Fibroblast of the conjunctiva (primary cell): Measurements from ENCODE around the gene REEP6.

ENCODE experiments used
- DNase-seq: peaks from one replicate; pipeline ENCODE4 v3.0.0-alpha.2; 2010; ENCODE audit warnings: low read depth

REEP6 gene

DNA sequence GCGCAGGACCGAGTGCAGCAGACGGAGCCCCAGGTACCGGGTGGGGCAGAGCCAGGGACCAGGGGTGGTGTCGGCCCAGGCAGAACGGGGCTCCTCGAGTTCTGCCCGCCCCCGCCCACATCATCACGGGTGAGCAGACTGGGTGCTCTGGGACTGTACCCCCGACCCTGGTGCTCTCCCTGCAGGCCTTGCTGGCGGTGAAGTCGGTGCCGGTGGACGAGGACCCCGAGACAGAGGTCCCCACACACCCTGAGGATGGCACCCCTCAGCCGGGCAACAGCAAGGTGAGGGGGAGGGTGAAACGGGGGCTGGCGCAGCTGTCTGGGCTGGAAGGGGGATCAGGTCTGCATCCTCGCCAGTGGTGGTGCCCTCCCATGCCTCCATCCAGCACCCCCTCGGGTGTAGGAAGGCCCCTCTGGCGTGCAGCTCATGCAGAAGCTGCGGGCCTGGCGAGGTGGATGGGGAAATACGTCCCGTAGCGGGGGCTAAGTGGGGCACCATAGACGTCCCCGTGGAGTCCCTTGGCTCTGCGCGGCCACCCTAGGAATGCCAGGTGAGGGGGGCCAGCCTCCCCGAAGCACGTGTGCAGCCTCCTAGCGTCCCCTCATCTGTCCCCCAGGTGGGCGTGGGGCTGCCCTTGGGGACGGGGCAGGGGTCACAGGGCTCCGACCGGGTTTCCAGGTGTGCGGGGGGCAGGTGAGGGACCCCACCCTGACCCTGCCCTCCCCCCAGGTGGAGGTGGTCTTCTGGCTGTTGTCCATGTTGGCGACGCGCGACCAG lies 34.7 kb upstream of the REEP6 start:
- no peak for DNase-seq

GRCh38 chr19:1457031-1457739 lies 33.8 kb upstream of the REEP6 start:
- no peak for DNase-seq

DNA sequence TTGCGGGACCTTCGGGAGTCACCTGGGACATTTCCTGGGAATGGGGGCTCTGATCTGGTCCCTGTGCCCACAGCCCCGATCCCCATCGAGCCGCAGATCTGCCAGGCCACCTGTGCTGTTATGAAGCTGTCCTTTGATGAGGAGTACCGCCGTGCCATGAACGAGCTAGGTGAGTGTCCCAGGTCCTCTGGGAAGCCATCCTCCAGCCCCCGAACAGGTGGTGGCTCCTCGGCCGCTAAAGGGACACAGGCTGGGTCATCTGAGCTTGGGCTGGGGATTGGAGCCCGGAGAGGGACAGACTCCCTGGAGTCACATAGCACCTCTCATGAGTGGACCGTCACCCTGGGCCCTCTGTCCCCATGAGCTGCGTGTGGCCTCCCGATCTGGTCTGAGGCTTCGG lies 33.1 kb upstream of the REEP6 start:
- DNase-seq: no peak

DNA sequence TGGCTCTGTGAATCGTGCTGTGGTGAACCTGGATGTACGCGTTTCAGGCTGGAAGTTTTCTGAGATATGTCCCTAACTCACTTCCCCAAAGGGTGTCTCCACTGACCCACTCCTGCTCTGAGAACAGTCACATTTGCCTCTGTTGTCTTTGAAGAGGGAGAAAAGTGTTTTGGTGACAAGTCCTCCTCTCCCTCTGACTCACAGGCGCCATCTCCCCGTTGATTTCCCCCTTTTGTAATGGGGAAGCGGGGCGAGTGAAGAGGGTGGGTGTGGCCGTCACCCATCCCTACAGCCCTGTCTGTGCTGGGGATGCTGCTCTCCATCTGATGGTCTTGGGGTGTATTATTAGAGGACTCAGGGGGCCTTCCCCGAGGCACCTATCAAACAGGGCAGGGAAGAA lies 31.5 kb upstream of the REEP6 start:
- DNase-seq: no peak

DNA sequence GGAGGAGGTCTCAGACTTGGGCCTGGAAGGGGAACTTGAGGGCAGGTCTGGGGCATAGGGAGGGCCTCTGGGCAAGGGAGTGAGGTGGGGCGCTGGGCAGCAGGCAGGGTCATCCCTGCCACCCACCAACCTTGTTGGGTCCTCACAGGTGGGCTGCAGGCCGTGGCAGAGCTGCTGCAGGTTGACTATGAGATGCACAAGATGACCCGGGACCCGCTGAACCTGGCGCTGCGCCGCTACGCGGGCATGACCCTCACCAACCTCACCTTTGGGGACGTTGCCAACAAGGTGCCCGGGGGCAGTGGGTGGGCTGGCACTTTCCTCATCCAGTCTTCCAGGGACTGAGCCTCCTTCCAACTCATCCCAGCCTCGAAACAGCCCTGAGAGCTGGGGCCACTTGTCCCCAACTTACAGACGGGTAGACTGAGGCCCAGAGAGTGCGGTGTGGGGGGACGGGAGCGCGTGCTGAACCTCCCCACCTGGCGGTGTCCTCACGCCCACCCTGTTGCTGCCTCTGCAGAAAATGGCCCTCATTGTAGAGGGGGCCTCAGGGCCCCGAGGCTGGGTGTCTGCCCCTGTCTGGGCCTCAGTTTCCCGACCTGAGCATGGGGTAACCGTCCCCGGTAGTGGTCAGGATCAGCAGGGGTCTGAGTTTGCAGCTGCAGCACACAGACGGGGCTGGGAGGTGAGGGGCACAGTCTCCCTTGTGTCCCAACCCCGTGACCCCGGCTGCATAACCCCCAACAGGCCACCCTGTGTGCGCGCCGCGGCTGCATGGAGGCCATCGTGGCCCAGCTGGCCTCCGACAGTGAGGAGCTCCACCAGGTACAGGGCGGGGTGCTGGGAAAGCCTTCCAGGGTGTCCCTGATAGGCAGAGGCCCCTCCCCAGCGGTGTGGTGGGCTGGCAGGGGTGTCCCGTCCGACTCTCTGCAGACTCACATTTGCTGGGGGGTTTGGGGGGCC lies 30.7 kb upstream of the REEP6 start:
- DNase-seq: no peak

GRCh38 chr19:1461862-1462261 lies 29.1 kb upstream of the REEP6 start:
- DNase-seq: no peak

GRCh38 chr19:1465191-1466016 lies 25.6 kb upstream of the REEP6 start:
- DNase-seq: no peak

GRCh38 chr19:1466018-1466460 lies 24.9 kb upstream of the REEP6 start:
- no peak for DNase-seq

DNA sequence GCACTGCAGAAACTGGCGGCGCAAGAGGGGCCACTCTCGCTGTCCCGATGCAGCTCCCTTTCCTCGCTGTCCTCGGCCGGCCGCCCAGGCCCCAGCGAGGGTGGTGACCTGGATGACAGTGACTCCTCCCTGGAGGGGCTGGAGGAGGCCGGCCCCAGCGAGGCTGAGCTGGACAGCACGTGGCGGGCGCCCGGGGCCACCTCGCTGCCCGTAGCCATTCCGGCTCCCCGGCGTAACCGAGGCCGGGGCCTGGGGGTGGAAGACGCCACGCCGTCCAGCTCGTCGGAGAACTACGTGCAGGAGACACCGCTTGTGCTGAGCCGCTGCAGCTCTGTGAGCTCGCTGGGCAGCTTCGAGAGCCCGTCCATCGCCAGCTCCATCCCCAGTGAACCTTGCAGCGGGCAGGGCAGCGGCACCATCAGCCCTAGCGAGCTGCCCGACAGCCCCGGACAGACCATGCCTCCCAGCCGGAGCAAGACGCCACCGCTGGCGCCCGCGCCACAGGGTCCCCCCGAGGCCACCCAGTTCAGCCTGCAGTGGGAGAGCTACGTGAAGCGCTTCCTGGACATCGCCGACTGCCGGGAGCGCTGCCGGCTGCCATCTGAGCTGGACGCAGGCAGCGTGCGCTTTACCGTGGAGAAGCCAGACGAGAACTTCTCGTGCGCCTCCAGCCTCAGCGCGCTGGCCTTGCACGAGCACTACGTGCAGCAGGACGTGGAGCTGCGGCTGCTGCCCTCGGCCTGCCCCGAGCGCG lies 24.3 kb upstream of the REEP6 start:
- no peak for DNase-seq

DNA sequence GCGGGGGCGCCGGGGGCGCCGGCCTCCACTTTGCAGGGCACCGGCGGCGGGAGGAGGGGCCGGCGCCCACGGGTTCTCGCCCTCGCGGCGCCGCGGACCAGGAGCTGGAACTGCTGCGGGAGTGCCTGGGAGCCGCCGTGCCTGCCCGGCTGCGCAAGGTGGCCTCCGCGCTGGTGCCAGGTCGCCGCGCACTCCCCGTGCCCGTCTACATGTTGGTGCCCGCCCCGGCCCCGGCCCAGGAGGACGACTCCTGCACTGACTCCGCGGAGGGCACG lies 23.8 kb upstream of the REEP6 start:
- no peak for DNase-seq

- no peak for DNase-seq
Observed at GRCh38 chr19:1467490-1468273, 23.3 kb upstream of the REEP6 start.

- no peak for DNase-seq
Observed at GRCh38 chr19:1468274-1468820, 22.6 kb upstream of the REEP6 start.

DNA sequence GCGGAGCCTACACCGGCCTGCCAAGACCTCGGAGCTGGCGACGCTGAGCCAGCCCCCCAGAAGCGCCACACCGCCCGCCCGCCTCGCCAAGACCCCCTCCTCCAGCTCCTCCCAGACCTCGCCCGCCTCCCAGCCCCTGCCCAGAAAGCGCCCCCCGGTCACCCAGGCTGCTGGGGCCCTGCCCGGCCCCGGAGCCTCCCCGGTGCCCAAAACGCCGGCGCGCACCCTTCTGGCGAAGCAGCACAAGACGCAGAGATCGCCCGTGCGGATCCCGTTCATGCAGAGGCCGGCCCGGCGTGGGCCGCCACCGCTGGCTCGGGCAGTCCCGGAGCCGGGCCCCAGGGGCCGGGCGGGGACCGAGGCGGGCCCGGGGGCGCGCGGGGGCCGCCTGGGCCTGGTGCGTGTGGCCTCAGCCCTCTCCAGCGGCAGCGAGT lies 22.1 kb upstream of the REEP6 start:
- no peak for DNase-seq

DNA sequence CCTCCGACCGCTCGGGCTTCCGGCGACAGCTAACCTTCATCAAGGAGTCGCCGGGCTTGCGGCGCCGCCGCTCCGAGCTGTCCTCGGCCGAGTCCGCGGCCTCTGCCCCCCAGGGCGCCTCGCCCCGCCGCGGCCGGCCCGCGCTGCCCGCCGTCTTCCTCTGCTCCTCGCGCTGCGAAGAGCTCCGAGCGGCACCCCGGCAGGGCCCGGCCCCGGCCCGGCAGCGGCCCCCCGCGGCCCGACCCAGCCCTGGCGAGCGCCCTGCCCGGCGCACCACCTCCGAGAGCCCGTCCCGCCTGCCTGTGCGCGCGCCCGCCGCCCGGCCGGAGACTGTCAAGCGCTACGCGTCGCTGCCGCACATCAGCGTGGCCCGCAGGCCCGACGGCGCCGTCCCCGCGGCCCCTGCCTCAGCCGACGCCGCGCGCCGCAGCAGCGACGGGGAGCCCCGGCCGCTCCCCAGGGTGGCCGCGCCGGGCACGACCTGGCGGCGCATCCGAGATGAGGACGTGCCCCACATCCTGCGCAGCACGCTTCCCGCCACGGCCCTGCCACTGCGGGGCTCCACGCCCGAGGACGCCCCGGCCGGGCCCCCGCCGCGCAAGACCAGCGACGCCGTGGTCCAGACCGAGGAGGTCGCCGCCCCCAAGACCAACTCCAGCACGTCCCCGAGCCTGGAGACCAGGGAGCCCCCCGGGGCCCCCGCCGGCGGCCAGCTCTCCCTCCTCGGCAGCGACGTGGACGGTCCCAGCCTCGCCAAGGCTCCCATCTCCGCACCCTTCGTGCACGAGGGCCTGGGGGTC lies 21.5 kb upstream of the REEP6 start:
- DNase-seq: no peak

DNA sequence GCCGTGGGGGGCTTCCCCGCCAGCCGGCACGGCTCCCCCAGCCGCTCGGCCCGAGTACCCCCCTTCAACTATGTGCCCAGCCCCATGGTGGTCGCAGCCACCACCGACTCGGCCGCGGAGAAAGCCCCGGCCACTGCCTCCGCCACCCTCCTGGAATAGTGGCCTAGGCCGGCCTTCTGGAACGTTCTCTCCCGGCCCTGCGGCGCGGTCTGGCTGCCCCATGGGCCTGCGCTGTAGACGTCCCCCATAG lies 21.0 kb upstream of the REEP6 start:
- no peak for DNase-seq

GRCh38 chr19:1470305-1471009 lies 20.5 kb upstream of the REEP6 start:
- DNase-seq: no peak

DNA sequence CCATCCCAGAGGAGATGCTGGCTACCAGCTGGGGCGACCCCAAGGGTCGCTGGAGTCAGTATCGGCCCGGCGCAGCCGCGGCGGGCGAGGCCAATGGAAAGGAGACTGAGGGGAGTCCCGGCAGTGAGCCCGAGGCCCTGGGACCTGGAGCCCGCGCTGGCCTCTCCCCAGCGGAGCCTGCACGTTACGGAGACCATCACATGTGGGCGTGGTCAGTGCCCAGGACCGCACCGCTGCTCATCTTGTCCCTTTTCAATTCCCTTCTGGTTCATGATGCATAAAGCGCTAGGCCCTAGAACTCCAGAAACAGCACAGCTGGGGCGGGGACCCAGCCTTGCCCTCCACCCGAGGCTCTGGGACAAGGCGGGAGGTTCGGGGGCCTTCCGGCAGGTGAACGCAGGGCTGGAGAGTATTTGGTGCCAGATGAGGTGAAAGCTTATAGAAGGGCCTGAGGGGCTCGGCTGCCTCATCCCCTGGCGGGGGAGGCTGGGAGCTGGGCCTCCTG lies 19.9 kb upstream of the REEP6 start:
- no peak for DNase-seq

- no peak for DNase-seq
Observed at GRCh38 chr19:1471515-1472160, 19.3 kb upstream of the REEP6 start.
